Prostate gland (tissue), 2 donors: ENCODE data around the gene FCF1.

Experiments
- POLR2A ChIP-seq: fragments of 450-650 bp; IDR thresholded peaks from one replicate; pipeline ENCODE4 v1.6.1; 2016; ENCODE audit warnings: antibody characterized with exemption, mild to moderate bottlenecking
- TF ChIP-seq, protein P1 (sequence below), 4 experiments: fragments of 200-600 bp in 2 of 4; fragments of 450-650 bp in 2 of 4; sonication (generic) in 2 of 4; IDR thresholded peaks; 1 replicate in 3 of 4; 2 replicates in 1 of 4; pipeline ENCODE4 v1.5.1; 2016 to 2019; ENCODE audit warnings: antibody characterized with exemption in 4 of 4, mild to moderate bottlenecking in 2 of 4, moderate library complexity in 2 of 4

DNA sequence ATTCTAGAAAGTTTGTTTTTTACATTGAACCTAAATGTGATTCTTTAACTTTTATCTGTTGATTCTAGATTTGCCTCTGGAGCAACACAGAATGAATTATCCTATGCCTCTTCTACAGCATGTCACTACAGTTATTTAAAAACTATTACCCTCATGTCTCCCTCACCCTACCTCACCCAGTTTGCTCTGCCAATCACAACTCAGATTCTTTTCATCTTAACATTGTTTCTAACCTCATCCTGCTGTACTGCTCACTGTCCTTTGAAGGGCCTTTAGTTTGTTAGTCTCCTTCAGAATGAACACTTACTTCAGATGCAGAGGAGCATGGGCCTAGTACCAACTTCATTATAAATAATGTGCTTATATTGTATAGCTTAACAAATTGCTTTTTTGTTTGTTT is 71.7 kb downstream of the FCF1 start:
- TF ChIP-seq, protein P1, sequence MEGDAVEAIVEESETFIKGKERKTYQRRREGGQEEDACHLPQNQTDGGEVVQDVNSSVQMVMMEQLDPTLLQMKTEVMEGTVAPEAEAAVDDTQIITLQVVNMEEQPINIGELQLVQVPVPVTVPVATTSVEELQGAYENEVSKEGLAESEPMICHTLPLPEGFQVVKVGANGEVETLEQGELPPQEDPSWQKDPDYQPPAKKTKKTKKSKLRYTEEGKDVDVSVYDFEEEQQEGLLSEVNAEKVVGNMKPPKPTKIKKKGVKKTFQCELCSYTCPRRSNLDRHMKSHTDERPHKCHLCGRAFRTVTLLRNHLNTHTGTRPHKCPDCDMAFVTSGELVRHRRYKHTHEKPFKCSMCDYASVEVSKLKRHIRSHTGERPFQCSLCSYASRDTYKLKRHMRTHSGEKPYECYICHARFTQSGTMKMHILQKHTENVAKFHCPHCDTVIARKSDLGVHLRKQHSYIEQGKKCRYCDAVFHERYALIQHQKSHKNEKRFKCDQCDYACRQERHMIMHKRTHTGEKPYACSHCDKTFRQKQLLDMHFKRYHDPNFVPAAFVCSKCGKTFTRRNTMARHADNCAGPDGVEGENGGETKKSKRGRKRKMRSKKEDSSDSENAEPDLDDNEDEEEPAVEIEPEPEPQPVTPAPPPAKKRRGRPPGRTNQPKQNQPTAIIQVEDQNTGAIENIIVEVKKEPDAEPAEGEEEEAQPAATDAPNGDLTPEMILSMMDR (IDR thresholded peaks at IDR 0.05) = no peak
- no peak for TF ChIP-seq POLR2A
